H9 (cell line): Measurements from ENCODE around the gene GBA2. TPM values are rescaled to one million over a fixed set of nuclear protein-coding genes. Genes with fewer than 3 reads are reported as not detected.

Experiments
- DNase-seq: peaks from one replicate; pipeline ENCODE4 v3.0.0-alpha.2; 2017
- H2AFZ ChIP-seq: one replicate; pipeline ENCODE4 v1.6.1; 2013; ENCODE audit warnings: mild to moderate bottlenecking, low read length, control low read depth, moderate library complexity
- H2AK5ac ChIP-seq: 2 replicates; pipeline ENCODE4 v1.6.1; 2013; ENCODE audit warnings: low read length, control low read depth, mixed read lengths; ENCODE audit not compliant: insufficient read length
- H2BK120ac ChIP-seq: one replicate; pipeline ENCODE4 v1.6.1; 2013; ENCODE audit warnings: low read depth, mild to moderate bottlenecking, low read length, control low read depth, inconsistent platforms; ENCODE audit not compliant: poor library complexity, severe bottlenecking
- H2BK12ac ChIP-seq: 2 replicates; pipeline ENCODE4 v1.6.1; 2013; ENCODE audit warnings: low read length, control low read depth, mixed read lengths, low read depth; ENCODE audit not compliant: insufficient read length
- H2BK15ac ChIP-seq: 2 replicates; pipeline ENCODE4 v1.6.1; 2013; ENCODE audit warnings: low read depth, low read length, control low read depth
- H2BK20ac ChIP-seq: one replicate; pipeline ENCODE4 v1.6.1; 2013; ENCODE audit warnings: low read depth, mild to moderate bottlenecking, low read length, control low read depth, inconsistent platforms; ENCODE audit not compliant: poor library complexity, severe bottlenecking
- H2BK5ac ChIP-seq: 2 replicates; pipeline ENCODE4 v1.6.1; 2013; ENCODE audit warnings: low read length, control low read depth, mixed read lengths; ENCODE audit not compliant: insufficient read length
- H3K14ac ChIP-seq: 2 replicates; pipeline ENCODE4 v1.6.1; 2013; ENCODE audit warnings: low read length, control low read depth; ENCODE audit not compliant: insufficient read depth
- H3K18ac ChIP-seq: 2 replicates; pipeline ENCODE4 v1.6.1; 2013; ENCODE audit warnings: low read depth, mild to moderate bottlenecking, mixed read lengths, low read length, control low read depth; ENCODE audit not compliant: insufficient read length
- H3K23ac ChIP-seq: 2 replicates; pipeline ENCODE4 v1.6.1; 2013; ENCODE audit warnings: low read length, control low read depth, mixed read lengths, low read depth; ENCODE audit not compliant: insufficient read length
- H3K23me2 ChIP-seq: 2 replicates; pipeline ENCODE4 v1.6.1; 2013; ENCODE audit warnings: low read depth, mild to moderate bottlenecking, mixed read lengths, low read length, control low read depth; ENCODE audit not compliant: insufficient read length, poor library complexity, severe bottlenecking
- H3K27ac ChIP-seq: 2 replicates; pipeline ENCODE4 v1.5.1; 2013; ENCODE audit warnings: low read length, control low read depth, mixed read lengths, low read depth; ENCODE audit not compliant: insufficient read length
- H3K27me3 ChIP-seq: 2 replicates; pipeline ENCODE4 v1.6.1; 2013; ENCODE audit warnings: low read length, control low read depth, inconsistent platforms; ENCODE audit not compliant: insufficient read depth
- H3K4ac ChIP-seq: 2 replicates; pipeline ENCODE4 v1.6.1; 2013; ENCODE audit warnings: low read depth, mild to moderate bottlenecking, control low read depth, inconsistent platforms, low read length, moderate library complexity
- H3K4me1 ChIP-seq: 2 replicates; pipeline ENCODE4 v1.6.1; 2013; ENCODE audit warnings: low read length, control low read depth, inconsistent platforms; ENCODE audit not compliant: insufficient read depth
- H3K4me2 ChIP-seq: 2 replicates; pipeline ENCODE4 v1.6.1; 2013; ENCODE audit warnings: low read length, control low read depth, mixed read lengths; ENCODE audit not compliant: insufficient read length, insufficient read depth
- H3K56ac ChIP-seq: 2 replicates; pipeline ENCODE4 v1.6.1; 2013; ENCODE audit warnings: low read depth, mild to moderate bottlenecking, mixed read lengths, low read length, control low read depth; ENCODE audit not compliant: insufficient read length
- H3K79me1 ChIP-seq: 2 replicates; pipeline ENCODE4 v1.6.1; 2013; ENCODE audit warnings: low read depth, mild to moderate bottlenecking, moderate library complexity, low read length, control low read depth, inconsistent platforms; ENCODE audit not compliant: insufficient read depth, poor library complexity, severe bottlenecking
- H3K79me2 ChIP-seq: 2 replicates; pipeline ENCODE4 v1.6.1; 2013; ENCODE audit warnings: low read length, control low read depth, inconsistent platforms; ENCODE audit not compliant: insufficient read depth
- H3K9ac ChIP-seq: 2 replicates; pipeline ENCODE4 v1.6.1; 2013; ENCODE audit warnings: low read length, control low read depth, mixed read lengths; ENCODE audit not compliant: insufficient read length; ENCODE audit errors: extremely low read depth
- H3K9me3 ChIP-seq: one replicate; pipeline ENCODE4 v1.6.1; 2013; ENCODE audit warnings: low read depth, low read length, inconsistent platforms; ENCODE audit not compliant: control insufficient read depth
- H3T11ph ChIP-seq: one replicate; pipeline ENCODE4 v1.6.1; 2013; ENCODE audit warnings: mild to moderate bottlenecking, low read length, control low read depth, inconsistent platforms
- H4K20me1 ChIP-seq: one replicate; pipeline ENCODE4 v1.6.1; 2013; ENCODE audit not compliant: control insufficient read depth, insufficient read length, insufficient read depth
- H4K5ac ChIP-seq: 2 replicates; pipeline ENCODE4 v1.6.1; 2013; ENCODE audit warnings: low read depth, mild to moderate bottlenecking, mixed read lengths, low read length, control low read depth; ENCODE audit not compliant: insufficient read length
- H4K8ac ChIP-seq: replicated peaks from 2 replicates; pipeline ENCODE4 v1.6.1; 2013; ENCODE audit warnings: low read length, control low read depth, mixed read lengths, low read depth; ENCODE audit not compliant: insufficient read length
- H4K91ac ChIP-seq: 2 replicates; pipeline ENCODE4 v1.6.1; 2013; ENCODE audit warnings: low read depth, mild to moderate bottlenecking, moderate library complexity, mixed read lengths, low read length, control low read depth; ENCODE audit not compliant: insufficient read length
- H3K27ac Mint-ChIP-seq, 3 experiments: 2 replicates in 2 of 3; 3 replicates in 1 of 3; pipeline ENCODE4 v1.8.0; 2020 to 2021; ENCODE audit warnings: mixed read lengths in 3 of 3, mild to moderate bottlenecking in 1 of 3, moderate library complexity in 1 of 3
- H3K27me3 Mint-ChIP-seq: 2 replicates; pipeline ENCODE4 v1.8.0; 2021; ENCODE audit warnings: low read depth, mild to moderate bottlenecking, moderate library complexity, mixed read lengths
- H3K36me3 Mint-ChIP-seq, 3 experiments: 2 replicates in 2 of 3; 3 replicates in 1 of 3; pipeline ENCODE4 v1.8.0; 2020 to 2021; ENCODE audit warnings: low read depth in 3 of 3, mixed read lengths in 3 of 3; ENCODE audit not compliant: insufficient read depth in 1 of 3
- H3K4me1 Mint-ChIP-seq, 2 experiments: 2 replicates each; pipeline ENCODE4 v1.8.0; 2020; ENCODE audit warnings: mixed read lengths in 2 of 2
- H3K4me3 Mint-ChIP-seq, 2 experiments: 2 replicates in 1 of 2; 3 replicates in 1 of 2; pipeline ENCODE4 v1.8.0; 2020 to 2021; ENCODE audit warnings: mild to moderate bottlenecking in 2 of 2, mixed read lengths in 2 of 2, moderate library complexity in 1 of 2
- H3K9me3 Mint-ChIP-seq, 2 experiments: 2 replicates in 1 of 2; 3 replicates in 1 of 2; pipeline ENCODE4 v1.8.0; 2020; ENCODE audit warnings: mild to moderate bottlenecking in 2 of 2, mixed read lengths in 2 of 2, moderate library complexity in 1 of 2
- WGBS: extraction: QIAGEN DNeasy Blood & Tissue Kit; methylation state at CpG from one replicate; pipeline ENCODE4 v1.1.7; 2013; ENCODE audit warnings: missing lambda C conversion rate, low lambda C conversion rate, mixed read lengths; ENCODE audit not compliant: insufficient read length; ENCODE audit errors: extremely low coverage; 5-methylcytosine and 5-hydroxymethylcytosine counted together
- total RNA-seq: library from RNA; stranded (reverse); gene quantifications from 2 replicates; pipeline ENCODE4 v1.2.1, GENCODE V29; 2021
- TF ChIP-seq, protein P1 (sequence below): fragments of 200-600 bp; sonication (generic); conservative IDR thresholded peaks from 3 replicates; pipeline ENCODE4 v1.8.0; 2021; ENCODE audit warnings: antibody characterized with exemption, mild to moderate bottlenecking

The GBA2 gene
- total RNA-seq, 1 experiment from 2014 or later: 103 TPM

DNA sequence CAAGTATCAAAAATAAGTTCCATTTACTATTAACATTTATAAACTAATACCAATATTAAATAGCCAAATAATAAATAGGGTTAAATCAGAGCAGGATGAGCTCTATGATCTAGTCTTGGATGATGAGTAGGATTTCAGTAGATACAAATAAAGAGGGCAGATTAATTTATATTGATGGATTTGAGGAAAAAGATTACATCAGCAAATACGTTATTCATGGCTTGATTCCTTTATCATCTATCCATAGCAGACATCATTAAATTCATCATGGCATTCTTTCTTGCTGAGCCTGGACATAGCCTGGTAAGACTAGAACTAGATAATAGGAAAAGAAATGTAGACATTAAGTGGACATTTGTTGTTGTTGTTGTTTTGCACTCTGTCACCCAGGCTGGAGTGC, 18.4 kb upstream of the GBA2 start:
- H3K23ac ChIP-seq: no peak overlapping the region
- H2AFZ ChIP-seq: no peak overlapping the region
- Mint-ChIP-seq H3K27me3 (no peaks in the 10 kb centered on the region), H3K27ac (no peak overlapping the region), H3K4me3 (no peak overlapping the region), H3K36me3 (no peaks in the 10 kb centered on the region; a peak in 1 of 7 replicates), H3K9me3 (no peaks in the 10 kb centered on the region), H3K4me1 (peaks cover 6 to 7% of the 10 kb centered on the region in 2 experiments; a peak in 3 of 4 replicates)
- no peak overlapping the region for H3K4ac ChIP-seq
- DNase-seq: no peak
- no peak overlapping the region for H3K4me2 ChIP-seq
- no peak overlapping the region for H3K56ac ChIP-seq
- no peaks in the 10 kb centered on the region for H3K4me1 ChIP-seq
- no peak overlapping the region for H4K8ac ChIP-seq
- no peak overlapping the region for H2BK15ac ChIP-seq
- no peak overlapping the region for H2BK12ac ChIP-seq
- no peak overlapping the region for H3T11ph ChIP-seq
- H2BK5ac ChIP-seq: no peak overlapping the region
- no peaks in the 10 kb centered on the region for H3K9me3 ChIP-seq
- no peak overlapping the region for H2AK5ac ChIP-seq
- no peaks in the 10 kb centered on the region for H3K79me2 ChIP-seq
- TF ChIP-seq, protein P1, sequence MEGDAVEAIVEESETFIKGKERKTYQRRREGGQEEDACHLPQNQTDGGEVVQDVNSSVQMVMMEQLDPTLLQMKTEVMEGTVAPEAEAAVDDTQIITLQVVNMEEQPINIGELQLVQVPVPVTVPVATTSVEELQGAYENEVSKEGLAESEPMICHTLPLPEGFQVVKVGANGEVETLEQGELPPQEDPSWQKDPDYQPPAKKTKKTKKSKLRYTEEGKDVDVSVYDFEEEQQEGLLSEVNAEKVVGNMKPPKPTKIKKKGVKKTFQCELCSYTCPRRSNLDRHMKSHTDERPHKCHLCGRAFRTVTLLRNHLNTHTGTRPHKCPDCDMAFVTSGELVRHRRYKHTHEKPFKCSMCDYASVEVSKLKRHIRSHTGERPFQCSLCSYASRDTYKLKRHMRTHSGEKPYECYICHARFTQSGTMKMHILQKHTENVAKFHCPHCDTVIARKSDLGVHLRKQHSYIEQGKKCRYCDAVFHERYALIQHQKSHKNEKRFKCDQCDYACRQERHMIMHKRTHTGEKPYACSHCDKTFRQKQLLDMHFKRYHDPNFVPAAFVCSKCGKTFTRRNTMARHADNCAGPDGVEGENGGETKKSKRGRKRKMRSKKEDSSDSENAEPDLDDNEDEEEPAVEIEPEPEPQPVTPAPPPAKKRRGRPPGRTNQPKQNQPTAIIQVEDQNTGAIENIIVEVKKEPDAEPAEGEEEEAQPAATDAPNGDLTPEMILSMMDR: no peak
- WGBS: no CpG with 5 or more reads among the region's 1 CpG
- no peak overlapping the region for H3K9ac ChIP-seq
- H3K23me2 ChIP-seq: no peaks in the 10 kb centered on the region
- no peak overlapping the region for H4K5ac ChIP-seq
- H2BK20ac ChIP-seq: no peak overlapping the region
- no peak overlapping the region for H2BK120ac ChIP-seq
- H3K27ac ChIP-seq: no peak overlapping the region
- no peaks in the 10 kb centered on the region for H4K20me1 ChIP-seq
- no peak overlapping the region for H3K18ac ChIP-seq
- no peak overlapping the region for H4K91ac ChIP-seq
- H3K14ac ChIP-seq: no peak overlapping the region
- H3K79me1 ChIP-seq: no peaks in the 10 kb centered on the region
- no peaks in the 10 kb centered on the region for H3K27me3 ChIP-seq
